OCI-LY1 (cell line): ENCODE results near the gene ANKK1.

Experiments
- CTCF ChIP-seq: fragments of 200-600 bp; sonication (generic), shearing (Covaris generic); IDR thresholded peaks from 2 replicates; pipeline ENCODE4 v1.5.1; 2017; ENCODE audit warnings: mild to moderate bottlenecking, antibody characterized with exemption, low read length, moderate library complexity, mixed read lengths
- EZH2 ChIP-seq: fragments of 200-600 bp; sonication (generic), shearing (Covaris generic); IDR thresholded peaks from 2 replicates; pipeline ENCODE4 v1.8.0; 2017; ENCODE audit warnings: borderline replicate concordance, mixed run types, mild to moderate bottlenecking, antibody characterized with exemption, low read length, moderate library complexity, mixed read lengths

GRCh38 chr11:113405724-113406478, 18.3 kb downstream of the ANKK1 start:
- TF ChIP-seq CTCF, result no peak
- TF ChIP-seq EZH2, result no peak
